Measurements from ENCODE around the gene CFAP43.

CFAP43 gene

DNA sequence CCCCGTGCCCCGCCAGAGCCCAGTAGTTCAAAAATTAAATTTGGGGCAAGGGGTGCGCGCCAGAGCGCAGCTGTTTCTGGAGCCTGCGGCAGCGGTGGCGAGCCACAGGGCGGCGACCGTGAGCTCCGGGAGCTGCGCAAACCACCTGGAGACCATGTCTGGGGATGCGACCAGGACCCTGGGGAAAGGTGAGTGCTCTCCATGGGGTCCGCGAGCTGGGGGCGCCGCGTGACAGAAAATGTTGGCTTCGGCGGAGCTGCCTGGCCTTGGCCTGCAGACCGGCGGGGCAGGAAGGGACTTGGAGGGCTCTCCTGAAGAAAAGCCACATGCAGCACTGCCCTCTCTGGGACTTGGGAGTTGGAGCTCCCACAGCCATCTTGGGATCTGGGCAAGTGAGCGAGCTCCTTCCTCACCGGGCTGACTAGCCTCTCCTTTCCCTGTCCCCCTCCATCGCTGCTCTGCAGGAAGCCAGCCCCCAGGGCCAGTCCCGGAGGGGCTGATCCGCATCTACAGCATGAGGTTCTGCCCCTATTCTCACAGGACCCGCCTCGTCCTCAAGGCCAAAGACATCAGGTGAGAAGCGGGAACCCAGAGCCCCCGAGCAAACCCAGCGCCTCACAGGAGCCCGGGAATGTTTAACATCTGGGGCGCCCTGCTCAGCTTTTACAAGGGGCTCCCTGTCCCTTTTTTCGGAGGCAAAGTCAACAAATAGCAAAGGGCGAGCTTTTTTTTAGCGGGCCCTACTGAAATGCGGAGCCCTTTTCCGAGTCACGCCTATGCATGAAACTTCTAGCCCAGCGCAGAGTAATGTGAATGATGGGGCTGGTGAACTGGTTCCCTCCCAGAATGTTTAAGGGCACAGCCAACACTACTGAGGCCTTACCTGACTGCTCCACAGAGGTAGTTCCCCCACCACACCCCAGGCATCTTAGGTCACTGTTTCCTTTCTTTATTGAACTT lies 42.9 kb upstream of the CFAP43 start:
- DNase-seq (ENCODE audit: low read depth): peak; percentile 42
- H3K4me3 ChIP-seq (ENCODE audit: low read depth, low read length): no peak overlapping the region
- TF ChIP-seq, protein P1, sequence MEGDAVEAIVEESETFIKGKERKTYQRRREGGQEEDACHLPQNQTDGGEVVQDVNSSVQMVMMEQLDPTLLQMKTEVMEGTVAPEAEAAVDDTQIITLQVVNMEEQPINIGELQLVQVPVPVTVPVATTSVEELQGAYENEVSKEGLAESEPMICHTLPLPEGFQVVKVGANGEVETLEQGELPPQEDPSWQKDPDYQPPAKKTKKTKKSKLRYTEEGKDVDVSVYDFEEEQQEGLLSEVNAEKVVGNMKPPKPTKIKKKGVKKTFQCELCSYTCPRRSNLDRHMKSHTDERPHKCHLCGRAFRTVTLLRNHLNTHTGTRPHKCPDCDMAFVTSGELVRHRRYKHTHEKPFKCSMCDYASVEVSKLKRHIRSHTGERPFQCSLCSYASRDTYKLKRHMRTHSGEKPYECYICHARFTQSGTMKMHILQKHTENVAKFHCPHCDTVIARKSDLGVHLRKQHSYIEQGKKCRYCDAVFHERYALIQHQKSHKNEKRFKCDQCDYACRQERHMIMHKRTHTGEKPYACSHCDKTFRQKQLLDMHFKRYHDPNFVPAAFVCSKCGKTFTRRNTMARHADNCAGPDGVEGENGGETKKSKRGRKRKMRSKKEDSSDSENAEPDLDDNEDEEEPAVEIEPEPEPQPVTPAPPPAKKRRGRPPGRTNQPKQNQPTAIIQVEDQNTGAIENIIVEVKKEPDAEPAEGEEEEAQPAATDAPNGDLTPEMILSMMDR (IDR thresholded peaks at IDR 0.05; ENCODE audit: insufficient read depth, low read depth, low read length, missing control alignments): peak; percentile 85

DNA sequence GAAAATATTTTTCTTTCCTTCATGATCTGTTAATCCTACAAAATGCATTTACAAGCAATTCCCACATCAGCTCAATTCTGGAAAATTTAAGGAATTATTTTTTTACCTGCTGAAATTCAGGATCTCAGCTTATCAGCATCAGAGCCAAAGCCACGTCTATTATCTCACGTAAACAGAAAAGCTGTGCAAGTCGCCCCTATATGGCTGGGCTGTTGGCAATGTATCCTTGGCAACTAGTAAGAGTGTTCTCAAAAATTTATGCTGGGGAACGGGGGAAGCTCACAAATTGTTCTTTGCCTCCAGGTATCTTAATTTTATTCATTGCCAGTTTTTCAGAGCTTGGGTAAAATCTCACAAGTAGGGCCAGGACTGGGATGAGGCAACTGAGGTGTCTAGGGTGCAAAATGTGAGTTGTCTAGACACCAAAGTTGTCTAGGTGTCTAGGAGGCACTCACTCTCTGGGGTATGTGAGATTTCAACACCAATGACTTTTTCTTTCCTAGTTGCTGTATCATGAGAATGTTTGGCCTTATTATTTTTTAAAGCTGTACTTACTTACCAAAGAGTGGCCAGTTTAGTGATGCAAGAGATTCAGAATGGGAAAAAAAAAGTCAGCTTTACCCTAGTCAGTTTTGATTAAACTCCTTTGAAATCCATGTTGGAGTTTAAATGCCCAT lies 41.9 kb upstream of the CFAP43 start:
- no peak overlapping the region for H3K4me3 ChIP-seq (ENCODE audit: low read depth, low read length)
- DNase-seq (ENCODE audit: low read depth): no peak
- TF ChIP-seq, protein P1 (IDR thresholded peaks at IDR 0.05; ENCODE audit: insufficient read depth, low read depth, low read length, missing control alignments): no peak

DNA sequence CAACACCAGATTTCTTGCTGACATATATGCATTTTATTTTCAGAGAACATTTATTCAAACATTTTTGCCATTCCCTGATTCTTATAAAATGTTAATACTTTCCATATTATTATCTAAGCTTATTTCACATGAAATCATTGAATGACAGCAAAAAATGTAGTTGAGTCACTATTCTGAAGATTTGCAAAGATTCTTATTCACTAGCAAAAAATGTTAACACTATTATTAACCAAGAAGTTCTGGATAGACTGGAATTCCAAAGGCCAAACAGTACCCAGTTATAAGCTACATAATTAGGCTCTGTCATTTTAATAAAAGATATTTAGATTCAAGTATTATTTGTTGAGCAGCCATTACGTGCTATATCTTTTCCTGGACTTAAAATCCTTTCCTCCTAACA lies 41.1 kb upstream of the CFAP43 start:
- no peak overlapping the region for H3K4me3 ChIP-seq (ENCODE audit: low read depth, low read length)
- DNase-seq (ENCODE audit: low read depth): no peak
- TF ChIP-seq, protein P1 (IDR thresholded peaks at IDR 0.05; ENCODE audit: insufficient read depth, low read depth, low read length, missing control alignments): no peak

DNA sequence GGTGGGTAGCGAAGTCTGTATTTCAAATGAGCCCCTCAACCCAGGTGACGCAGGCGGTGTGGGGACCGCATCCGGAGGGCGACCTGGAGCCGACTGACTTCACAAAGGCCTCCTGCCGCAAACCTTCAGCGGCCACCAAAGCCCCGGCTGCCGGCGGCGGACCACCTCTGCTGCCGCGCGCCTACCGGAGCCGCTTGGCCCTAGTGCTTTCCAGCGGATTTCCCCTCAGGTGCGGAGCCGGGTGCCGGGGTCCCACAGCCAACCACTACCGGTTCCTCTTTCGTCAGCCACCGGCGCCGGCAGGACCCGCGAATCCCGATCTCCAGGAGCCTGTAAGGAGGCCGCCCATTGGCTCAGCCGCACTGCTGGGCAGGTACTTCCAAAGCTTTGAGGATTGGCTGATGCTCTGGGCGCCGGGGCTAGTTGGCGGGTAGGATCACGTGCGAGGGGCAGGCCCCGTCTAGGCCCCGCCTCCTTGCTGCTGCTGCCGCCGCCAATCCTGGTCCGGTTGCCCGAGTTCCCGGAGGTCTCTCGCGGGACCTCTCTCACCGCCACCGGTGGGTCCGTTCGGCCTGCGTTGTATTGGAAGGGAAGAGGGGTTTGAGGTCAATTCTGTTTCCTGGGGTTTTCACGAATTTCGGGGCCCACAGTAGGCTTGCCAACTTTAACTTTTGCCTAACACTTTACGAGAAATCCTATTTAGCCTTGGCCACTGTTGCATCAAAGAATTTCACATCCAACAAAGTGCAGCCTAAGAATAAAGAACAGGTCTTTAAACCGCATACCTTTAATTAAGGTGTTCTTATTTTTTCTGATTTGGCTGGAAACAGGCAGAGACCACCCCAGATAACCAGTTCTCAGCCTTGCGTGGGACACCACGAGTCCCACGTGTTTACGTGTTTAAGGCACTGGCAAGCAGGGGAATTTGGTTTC lies 36.8 kb upstream of the CFAP43 start, which contains the start of gene GSTO2:
TSS of gene GSTO2 (plus strand) at position 472 of the 933 bp plus-strand sequence. CDS start 5,732 bp downstream, outside the sequence.
- H3K4me3 ChIP-seq (ENCODE audit: low read depth, low read length): peak within 1 kb of the TSS; percentile 61
- DNase-seq (ENCODE audit: low read depth): peak; percentile 99
- TF ChIP-seq, protein P1 (IDR thresholded peaks at IDR 0.05; ENCODE audit: insufficient read depth, low read depth, low read length, missing control alignments): no peak

DNA sequence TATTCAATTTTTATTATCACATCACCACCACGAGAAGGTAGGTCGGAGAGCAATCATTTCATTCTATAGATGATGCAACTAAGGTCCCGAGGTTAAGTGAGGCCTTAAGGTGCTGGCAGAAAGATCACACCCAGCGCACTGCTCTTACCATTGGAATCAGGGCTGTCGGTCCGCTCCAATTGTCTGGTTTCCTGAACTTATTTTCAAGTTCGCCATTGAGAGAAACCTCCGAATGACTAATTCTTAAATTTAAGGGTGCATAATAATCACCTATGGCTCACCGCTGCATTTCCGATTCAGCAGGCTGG lies 36.2 kb upstream of the CFAP43 start:
- no peak for DNase-seq (ENCODE audit: low read depth)
- TF ChIP-seq, protein P1 (IDR thresholded peaks at IDR 0.05; ENCODE audit: insufficient read depth, low read depth, low read length, missing control alignments): no peak
- peak overlapping the region; percentile 61 for H3K4me3 ChIP-seq (ENCODE audit: low read depth, low read length)

DNA sequence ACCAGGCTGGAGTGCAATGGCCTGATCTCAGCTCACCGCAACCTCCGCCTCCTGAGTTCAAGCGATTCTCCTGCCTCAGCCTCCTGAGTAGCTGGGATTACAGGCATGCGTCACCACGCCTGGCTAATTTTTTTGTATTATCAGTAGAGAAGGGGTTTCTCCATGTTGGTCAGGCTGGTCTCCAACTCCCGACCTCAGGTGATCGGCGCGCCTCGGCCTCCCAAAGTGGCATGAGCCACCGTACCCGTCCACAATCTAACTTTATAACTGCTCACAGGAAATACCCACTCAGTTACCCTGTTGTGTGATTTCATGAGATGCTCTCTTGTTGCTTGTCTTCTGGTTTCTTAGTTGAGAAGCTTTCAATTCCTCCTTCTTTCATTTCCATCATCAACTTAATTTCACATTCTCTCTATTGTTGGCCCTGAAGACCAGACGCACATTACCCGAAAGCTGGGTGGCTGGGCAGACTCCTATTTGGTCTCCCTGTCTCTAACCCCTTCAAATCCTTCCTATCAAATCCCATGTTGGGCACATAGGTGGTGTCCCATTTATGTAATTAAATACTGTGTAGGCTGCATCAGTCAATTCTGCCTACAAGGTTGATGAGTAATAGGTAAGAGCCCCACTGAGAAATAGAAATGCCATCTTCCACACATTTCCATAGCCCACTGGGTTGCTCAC lies 35.7 kb upstream of the CFAP43 start:
- TF ChIP-seq, protein P1 (IDR thresholded peaks at IDR 0.05; ENCODE audit: insufficient read depth, low read depth, low read length, missing control alignments): no peak
- peak overlapping the region; percentile 61 for H3K4me3 ChIP-seq (ENCODE audit: low read depth, low read length)
- peak; percentile 53 for DNase-seq (ENCODE audit: low read depth)
